ENCODE measurements around the gene SEL1L2. TPM values are rescaled to one million over a fixed set of nuclear protein-coding genes. Genes with fewer than 3 reads are reported as not detected.

The SEL1L2 gene
- total RNA-seq, 1 donor from 2014 or later = not detected

- intact Hi-C loops (cut with DNase I) = no loop called here
- ATAC-seq (no peak), DNase-seq (ENCODE audit: low spot score) (no peak)
Measured at GRCh38 chr20:13875265-13875811, 115.1 kb downstream of the SEL1L2 start.

- ATAC-seq (no peak), DNase-seq (ENCODE audit: low spot score) (no peak)
- intact Hi-C loops (cut with DNase I) = no loop called here
Measured at GRCh38 chr20:13874394-13875157, 115.8 kb downstream of the SEL1L2 start.

- no peak for ATAC-seq
- no peak for DNase-seq (ENCODE audit: low spot score)
- intact Hi-C loops (cut with DNase I) = no loop called here
Measured at GRCh38 chr20:13873831-13874230, 116.6 kb downstream of the SEL1L2 start.

GRCh38 chr20:13870170-13870748 lies 120.2 kb downstream of the SEL1L2 start:
- DNase-seq (ENCODE audit: low spot score) (no peak), ATAC-seq (no peak)
- intact Hi-C loops (cut with DNase I) = no loop called here

- ATAC-seq = peak; percentile 76
- DNase-seq (ENCODE audit: low spot score) = no peak
- intact Hi-C loops (cut with DNase I) = no loop called here
Measured at GRCh38 chr20:13868331-13868730, 122.1 kb downstream of the SEL1L2 start.

- intact Hi-C loops (cut with DNase I) = no loop called here
- DNase-seq (ENCODE audit: low spot score) = no peak
- ATAC-seq = peak; percentile 80
Measured at GRCh38 chr20:13865791-13866351, 124.5 kb downstream of the SEL1L2 start.

GRCh38 chr20:13865156-13865555 lies 125.3 kb downstream of the SEL1L2 start:
- no peak for ATAC-seq
- intact Hi-C loops (cut with DNase I) = no loop called here
- DNase-seq (ENCODE audit: low spot score) = no peak

- intact Hi-C loops (cut with DNase I) = no loop called here
- ATAC-seq (no peak), DNase-seq (ENCODE audit: low spot score) (no peak)
Measured at GRCh38 chr20:13863244-13863643, 127.2 kb downstream of the SEL1L2 start.

GRCh38 chr20:13862245-13862644 lies 128.2 kb downstream of the SEL1L2 start:
- intact Hi-C loops (cut with DNase I) = loop anchor here (1.0 kb wide), 1 partner anchor 37 kb away; no protein-coding TSS in a partner anchor
- DNase-seq (ENCODE audit: low spot score) = no peak
- ATAC-seq = no peak

- intact Hi-C loops (cut with DNase I) = no loop called here
- DNase-seq (ENCODE audit: low spot score) = no peak
- no peak for ATAC-seq
Measured at GRCh38 chr20:13858871-13859270, 131.5 kb downstream of the SEL1L2 start.

- ATAC-seq = no peak
- intact Hi-C loops (cut with DNase I) = no loop called here
Measured at GRCh38 chr20:13858439-13858838, 132.0 kb downstream of the SEL1L2 start.

GRCh38 chr20:13857961-13858360 lies 132.5 kb downstream of the SEL1L2 start:
- no peak for DNase-seq (ENCODE audit: low spot score)
- ATAC-seq = no peak
- intact Hi-C loops (cut with DNase I) = no loop called here

More at GRCh38 chr20:13858439-13858838, 132.0 kb downstream of the SEL1L2 start:
- DNase-seq (ENCODE audit: low spot score) = no peak

GRCh38 chr20:13857304-13857703 lies 133.1 kb downstream of the SEL1L2 start:
- DNase-seq (ENCODE audit: low spot score) = no peak
- ATAC-seq = no peak

GRCh38 chr20:13856354-13856753 lies 134.1 kb downstream of the SEL1L2 start:
- DNase-seq (ENCODE audit: low spot score) (no peak), ATAC-seq (no peak)
- intact Hi-C loops (cut with DNase I) = no loop called here

More at GRCh38 chr20:13857304-13857703, 133.1 kb downstream of the SEL1L2 start:
- intact Hi-C loops (cut with DNase I) = no loop called here

GRCh38 chr20:13855613-13856012 lies 134.8 kb downstream of the SEL1L2 start:
- DNase-seq (ENCODE audit: low spot score) (no peak), ATAC-seq (no peak)
- intact Hi-C loops (cut with DNase I) = no loop called here

- DNase-seq (ENCODE audit: low spot score) (no peak), ATAC-seq (peak; percentile 50)
- intact Hi-C loops (cut with DNase I) = no loop called here
Measured at GRCh38 chr20:13852306-13852705, 138.1 kb downstream of the SEL1L2 start.

- DNase-seq (ENCODE audit: low spot score) = no peak
- ATAC-seq = no peak
- intact Hi-C loops (cut with DNase I) = no loop called here
Measured at GRCh38 chr20:13851279-13851678, 139.1 kb downstream of the SEL1L2 start.

- intact Hi-C loops (cut with DNase I) = no loop called here
- DNase-seq (ENCODE audit: low spot score) (no peak), ATAC-seq (no peak)
Measured at GRCh38 chr20:13844296-13844695, 146.1 kb downstream of the SEL1L2 start.

GRCh38 chr20:13841206-13841605 lies 149.2 kb downstream of the SEL1L2 start:
- intact Hi-C loops (cut with DNase I) = no loop called here
- ATAC-seq = no peak
- no peak for DNase-seq (ENCODE audit: low spot score)

GRCh38 chr20:13840093-13840465 lies 150.3 kb downstream of the SEL1L2 start:
- ATAC-seq (no peak), DNase-seq (ENCODE audit: low spot score) (no peak)
- intact Hi-C loops (cut with DNase I) = no loop called here

All from sciatic nerve (tissue), 2 donors.